Upper lobe of left lung (tissue), 4 donors: ENCODE measurements around the gene MALRD1.

Experiments
- EP300 ChIP-seq, 4 donors: sonication (generic); formaldehyde crosslinking; IDR thresholded peaks; one replicate each; pipeline ENCODE4 v1.5.1; 2017; ENCODE audit warnings: antibody characterized with exemption in 4 of 4, control low read depth in 2 of 4
- POLR2A ChIP-seq, 4 donors: fragments of 450-650 bp; IDR thresholded peaks; one replicate each; pipeline ENCODE4 v1.5.1; 2016 to 2017; ENCODE audit warnings: antibody characterized with exemption in 4 of 4, mild to moderate bottlenecking in 2 of 4
- POLR2AphosphoS5 ChIP-seq, 2 donors: sonication (generic); formaldehyde crosslinking; IDR thresholded peaks; one replicate each; pipeline ENCODE4 v1.5.1; 2017; ENCODE audit warnings: antibody characterized with exemption in 2 of 2
- TF ChIP-seq, protein P1 (sequence below), 6 experiments: fragments of 450-650 bp in 4 of 6; fragments of 200-600 bp in 2 of 6; sonication (generic) in 2 of 6; IDR thresholded peaks; one replicate each; pipeline ENCODE4 v1.5.1; 2016 to 2019; ENCODE audit warnings: antibody characterized with exemption in 6 of 6

DNA sequence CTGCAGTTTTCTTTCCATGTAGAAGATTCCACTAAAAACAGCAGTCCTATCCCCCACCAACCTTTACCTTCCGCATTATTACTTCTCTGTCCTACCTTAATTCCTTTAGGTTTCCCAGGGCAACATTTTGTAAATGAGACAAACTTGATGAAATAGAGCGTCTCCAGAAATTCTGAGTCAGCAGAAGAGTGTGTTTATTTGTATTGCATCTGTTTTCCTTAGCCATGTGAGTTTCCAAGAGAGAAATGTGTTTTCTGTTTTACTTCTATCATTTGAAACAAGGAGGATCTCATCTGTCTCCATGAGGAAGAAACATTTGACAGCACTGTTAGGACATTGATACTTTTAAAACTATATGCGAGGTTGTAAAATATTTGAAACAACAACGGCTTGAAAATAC is 523.5 kb downstream of the MALRD1 start:
- TF ChIP-seq, protein P1, sequence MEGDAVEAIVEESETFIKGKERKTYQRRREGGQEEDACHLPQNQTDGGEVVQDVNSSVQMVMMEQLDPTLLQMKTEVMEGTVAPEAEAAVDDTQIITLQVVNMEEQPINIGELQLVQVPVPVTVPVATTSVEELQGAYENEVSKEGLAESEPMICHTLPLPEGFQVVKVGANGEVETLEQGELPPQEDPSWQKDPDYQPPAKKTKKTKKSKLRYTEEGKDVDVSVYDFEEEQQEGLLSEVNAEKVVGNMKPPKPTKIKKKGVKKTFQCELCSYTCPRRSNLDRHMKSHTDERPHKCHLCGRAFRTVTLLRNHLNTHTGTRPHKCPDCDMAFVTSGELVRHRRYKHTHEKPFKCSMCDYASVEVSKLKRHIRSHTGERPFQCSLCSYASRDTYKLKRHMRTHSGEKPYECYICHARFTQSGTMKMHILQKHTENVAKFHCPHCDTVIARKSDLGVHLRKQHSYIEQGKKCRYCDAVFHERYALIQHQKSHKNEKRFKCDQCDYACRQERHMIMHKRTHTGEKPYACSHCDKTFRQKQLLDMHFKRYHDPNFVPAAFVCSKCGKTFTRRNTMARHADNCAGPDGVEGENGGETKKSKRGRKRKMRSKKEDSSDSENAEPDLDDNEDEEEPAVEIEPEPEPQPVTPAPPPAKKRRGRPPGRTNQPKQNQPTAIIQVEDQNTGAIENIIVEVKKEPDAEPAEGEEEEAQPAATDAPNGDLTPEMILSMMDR (IDR thresholded peaks at IDR 0.05) = no peak
- TF ChIP-seq EP300 (IDR thresholded peaks at IDR 0.05) = no peak
- no peak for TF ChIP-seq POLR2A (IDR thresholded peaks at IDR 0.05)
- TF ChIP-seq POLR2AphosphoS5 (IDR thresholded peaks at IDR 0.05) = no peak
